ENCODE results near the gene P2RY14.

The P2RY14 gene

GRCh38 chr3:151198849-151199248, 79.5 kb downstream of the P2RY14 start:
- Histone ChIP-seq H3K4me1 (ENCODE audit: control insufficient read depth, insufficient read depth, low read length) (peaks cover 4% of the 10 kb centered on the region), H3K4me3 (ENCODE audit: low read length) (no peak overlapping the region), H3K27me3 (replicated peaks; ENCODE audit: control insufficient read depth, insufficient read depth, low read length) (no peaks in the 10 kb centered on the region), H3K36me3 (ENCODE audit: control insufficient read depth, insufficient read depth, low read length, severe bottlenecking) (no peaks in the 10 kb centered on the region), H3K9me3 (ENCODE audit: control insufficient read depth, low read length) (no peaks in the 10 kb centered on the region), H3K9ac (ENCODE audit: low read length) (no peak overlapping the region)
- DNase-seq (ENCODE audit: low read depth) = no peak

GRCh38 chr3:151197981-151198767, 80.2 kb downstream of the P2RY14 start:
- peak; percentile 66 for DNase-seq (ENCODE audit: low read depth)
- Histone ChIP-seq H3K27me3 (replicated peaks; ENCODE audit: control insufficient read depth, insufficient read depth, low read length) (no peaks in the 10 kb centered on the region), H3K9ac (ENCODE audit: low read length) (no peak overlapping the region), H3K4me3 (ENCODE audit: low read length) (no peak overlapping the region), H3K36me3 (ENCODE audit: control insufficient read depth, insufficient read depth, low read length, severe bottlenecking) (no peaks in the 10 kb centered on the region), H3K9me3 (ENCODE audit: control insufficient read depth, low read length) (no peaks in the 10 kb centered on the region), H3K4me1 (ENCODE audit: control insufficient read depth, insufficient read depth, low read length) (peaks cover 4% of the 10 kb centered on the region)

GRCh38 chr3:151197228-151197627, 81.1 kb downstream of the P2RY14 start:
- no peak for DNase-seq (ENCODE audit: low read depth)
- Histone ChIP-seq H3K9me3 (ENCODE audit: control insufficient read depth, low read length) (no peaks in the 10 kb centered on the region), H3K4me3 (ENCODE audit: low read length) (no peak overlapping the region), H3K36me3 (ENCODE audit: control insufficient read depth, insufficient read depth, low read length, severe bottlenecking) (no peaks in the 10 kb centered on the region), H3K4me1 (ENCODE audit: control insufficient read depth, insufficient read depth, low read length) (peaks cover 4% of the 10 kb centered on the region), H3K9ac (ENCODE audit: low read length) (no peak overlapping the region), H3K27me3 (replicated peaks; ENCODE audit: control insufficient read depth, insufficient read depth, low read length) (no peaks in the 10 kb centered on the region)

- no peak overlapping the region for H3K4me3 ChIP-seq (ENCODE audit: low read length)
- H3K4me1 ChIP-seq (ENCODE audit: control insufficient read depth, insufficient read depth, low read length) = peaks cover 4% of the 10 kb centered on the region
- no peak overlapping the region for H3K9ac ChIP-seq (ENCODE audit: low read length)
- DNase-seq (ENCODE audit: low read depth) = no peak
- H3K27me3 ChIP-seq (replicated peaks; ENCODE audit: control insufficient read depth, insufficient read depth, low read length) = no peaks in the 10 kb centered on the region
- no peaks in the 10 kb centered on the region for H3K36me3 ChIP-seq (ENCODE audit: control insufficient read depth, insufficient read depth, low read length, severe bottlenecking)
- no peaks in the 10 kb centered on the region for H3K9me3 ChIP-seq (ENCODE audit: control insufficient read depth, low read length)
These were observed 81.9 kb downstream of the P2RY14 start for GRCh38 chr3:151196434-151196833.

- no peaks in the 10 kb centered on the region for H3K27me3 ChIP-seq (replicated peaks; ENCODE audit: control insufficient read depth, insufficient read depth, low read length)
- no peak overlapping the region for H3K9ac ChIP-seq (ENCODE audit: low read length)
- peaks cover 4% of the 10 kb centered on the region for H3K4me1 ChIP-seq (ENCODE audit: control insufficient read depth, insufficient read depth, low read length)
- H3K4me3 ChIP-seq (ENCODE audit: low read length) = no peak overlapping the region
- DNase-seq (ENCODE audit: low read depth) = no peak
- H3K36me3 ChIP-seq (ENCODE audit: control insufficient read depth, insufficient read depth, low read length, severe bottlenecking) = no peaks in the 10 kb centered on the region
- H3K9me3 ChIP-seq (ENCODE audit: control insufficient read depth, low read length) = no peaks in the 10 kb centered on the region
These were observed 82.5 kb downstream of the P2RY14 start for GRCh38 chr3:151195826-151196225.

- DNase-seq (ENCODE audit: low read depth) = no peak
- Histone ChIP-seq H3K36me3 (ENCODE audit: control insufficient read depth, insufficient read depth, low read length, severe bottlenecking) (no peaks in the 10 kb centered on the region), H3K4me1 (ENCODE audit: control insufficient read depth, insufficient read depth, low read length) (no peaks in the 10 kb centered on the region), H3K27me3 (replicated peaks; ENCODE audit: control insufficient read depth, insufficient read depth, low read length) (no peaks in the 10 kb centered on the region), H3K9me3 (ENCODE audit: control insufficient read depth, low read length) (no peaks in the 10 kb centered on the region), H3K4me3 (ENCODE audit: low read length) (no peak overlapping the region), H3K9ac (ENCODE audit: low read length) (no peak overlapping the region)
These were observed 85.8 kb downstream of the P2RY14 start for GRCh38 chr3:151192545-151192944.

- Histone ChIP-seq H3K36me3 (ENCODE audit: control insufficient read depth, insufficient read depth, low read length, severe bottlenecking) (no peaks in the 10 kb centered on the region), H3K9ac (ENCODE audit: low read length) (no peak overlapping the region)
- DNase-seq (ENCODE audit: low read depth) = no peak
These were observed 87.2 kb downstream of the P2RY14 start for GRCh38 chr3:151191095-151191494.

GRCh38 chr3:151183265-151183671, 95.1 kb downstream of the P2RY14 start:
- Histone ChIP-seq H3K27me3 (replicated peaks; ENCODE audit: control insufficient read depth, insufficient read depth, low read length) (no peaks in the 10 kb centered on the region), H3K9me3 (ENCODE audit: control insufficient read depth, low read length) (no peaks in the 10 kb centered on the region), H3K9ac (ENCODE audit: low read length) (no peak overlapping the region), H3K4me3 (ENCODE audit: low read length) (no peak overlapping the region), H3K4me1 (ENCODE audit: control insufficient read depth, insufficient read depth, low read length) (no peaks in the 10 kb centered on the region), H3K36me3 (ENCODE audit: control insufficient read depth, insufficient read depth, low read length, severe bottlenecking) (no peaks in the 10 kb centered on the region)
- DNase-seq (ENCODE audit: low read depth) = no peak

More at GRCh38 chr3:151191095-151191494, 87.2 kb downstream of the P2RY14 start:
- no peaks in the 10 kb centered on the region for H3K4me1 ChIP-seq (ENCODE audit: control insufficient read depth, insufficient read depth, low read length)
- no peaks in the 10 kb centered on the region for H3K9me3 ChIP-seq (ENCODE audit: control insufficient read depth, low read length)
- H3K27me3 ChIP-seq (replicated peaks; ENCODE audit: control insufficient read depth, insufficient read depth, low read length) = no peaks in the 10 kb centered on the region
- H3K4me3 ChIP-seq (ENCODE audit: low read length) = no peak overlapping the region

GRCh38 chr3:151182349-151183079, 95.8 kb downstream of the P2RY14 start:
- Histone ChIP-seq H3K9ac (ENCODE audit: low read length) (no peak overlapping the region), H3K36me3 (ENCODE audit: control insufficient read depth, insufficient read depth, low read length, severe bottlenecking) (no peaks in the 10 kb centered on the region), H3K9me3 (ENCODE audit: control insufficient read depth, low read length) (no peaks in the 10 kb centered on the region), H3K4me1 (ENCODE audit: control insufficient read depth, insufficient read depth, low read length) (no peaks in the 10 kb centered on the region), H3K27me3 (replicated peaks; ENCODE audit: control insufficient read depth, insufficient read depth, low read length) (no peaks in the 10 kb centered on the region), H3K4me3 (ENCODE audit: low read length) (no peak overlapping the region)
- DNase-seq (ENCODE audit: low read depth) = no peak

- no peak overlapping the region for H3K4me3 ChIP-seq (ENCODE audit: low read length)
- H3K36me3 ChIP-seq (ENCODE audit: control insufficient read depth, insufficient read depth, low read length, severe bottlenecking) = no peaks in the 10 kb centered on the region
- H3K27me3 ChIP-seq (replicated peaks; ENCODE audit: control insufficient read depth, insufficient read depth, low read length) = no peaks in the 10 kb centered on the region
- H3K9me3 ChIP-seq (ENCODE audit: control insufficient read depth, low read length) = no peaks in the 10 kb centered on the region
- H3K9ac ChIP-seq (ENCODE audit: low read length) = no peak overlapping the region
- no peaks in the 10 kb centered on the region for H3K4me1 ChIP-seq (ENCODE audit: control insufficient read depth, insufficient read depth, low read length)
- DNase-seq (ENCODE audit: low read depth) = no peak
These were observed 100.0 kb downstream of the P2RY14 start for GRCh38 chr3:151178208-151178845.

- no peak overlapping the region for H3K4me3 ChIP-seq (ENCODE audit: low read length)
- H3K9me3 ChIP-seq (ENCODE audit: control insufficient read depth, low read length) = no peaks in the 10 kb centered on the region
- H3K9ac ChIP-seq (ENCODE audit: low read length) = no peak overlapping the region
- H3K27me3 ChIP-seq (replicated peaks; ENCODE audit: control insufficient read depth, insufficient read depth, low read length) = no peaks in the 10 kb centered on the region
- H3K36me3 ChIP-seq (ENCODE audit: control insufficient read depth, insufficient read depth, low read length, severe bottlenecking) = no peaks in the 10 kb centered on the region
- no peaks in the 10 kb centered on the region for H3K4me1 ChIP-seq (ENCODE audit: control insufficient read depth, insufficient read depth, low read length)
- DNase-seq (ENCODE audit: low read depth) = no peak
These were observed 102.4 kb downstream of the P2RY14 start for GRCh38 chr3:151175952-151176351.

Data from adipocyte (in vitro differentiated cells).